HepG2 (cell line): ENCODE results near the gene PPCDC. TPM values are rescaled to one million over a fixed set of nuclear protein-coding genes. Genes with fewer than 3 reads are reported as not detected.

ENCODE experiments used
- EEA1 ChIP-seq: sonication (generic); formaldehyde crosslinking; IDR thresholded peaks from 2 replicates; pipeline ENCODE4 v1.5.1; 2020; ENCODE audit warnings: mild to moderate bottlenecking, missing genetic modification reagents, borderline replicate concordance
- GATAD2A ChIP-seq: IDR thresholded peaks from 2 replicates; pipeline ENCODE4 v1.6.1; 2016
- JUNB ChIP-seq: sonication (generic); formaldehyde crosslinking; IDR thresholded peaks from 2 replicates; pipeline ENCODE4 v1.8.0; 2022; ENCODE audit warnings: missing genetic modification reagents, mild to moderate bottlenecking, borderline replicate concordance
- MLLT10 ChIP-seq: sonication (generic); formaldehyde crosslinking; IDR thresholded peaks from 2 replicates; pipeline ENCODE4 v1.4.0; 2020; ENCODE audit warnings: missing genetic modification reagents
- NCOA5 ChIP-seq: sonication (generic); formaldehyde crosslinking; IDR thresholded peaks from 2 replicates; pipeline ENCODE4 v1.4.0; 2020; ENCODE audit warnings: missing genetic modification reagents
- NFE2 ChIP-seq: sonication (generic); formaldehyde crosslinking; IDR thresholded peaks from 2 replicates; pipeline ENCODE4 v1.4.0; 2020; ENCODE audit warnings: missing genetic modification reagents
- REXO4 ChIP-seq: sonication (generic); formaldehyde crosslinking; IDR thresholded peaks from 2 replicates; pipeline ENCODE4 v1.8.0; 2022; ENCODE audit warnings: missing genetic modification reagents, mild to moderate bottlenecking, borderline replicate concordance
- SRSF9 ChIP-seq: fragments of 200-400 bp; formaldehyde crosslinking; IDR thresholded peaks from 2 replicates; pipeline ENCODE4 v1.6.1; 2018; ENCODE audit warnings: borderline replicate concordance, mild to moderate bottlenecking, low read depth, low read length; ENCODE audit not compliant: insufficient read depth, poor library complexity, severe bottlenecking
- ZNF598 ChIP-seq: sonication (generic); formaldehyde crosslinking; IDR thresholded peaks from 2 replicates; pipeline ENCODE4 v1.5.1; 2020; ENCODE audit warnings: mild to moderate bottlenecking, missing genetic modification reagents, borderline replicate concordance
- polyA plus RNA-seq, 8 experiments: library from polyadenylated mRNA; depleted of rRNA in 3 of 8; stranded (reverse) in 7 of 8; unstranded in 1 of 8; fragments of >200 nt; fragmentation: Illumina TruSeq in 4 of 8; extraction: Trizol in 4 of 8; gene quantifications; 2 replicates each; pipeline versions ENCODE4 v1.2.1 to v1.2.3, GENCODE V29; 2011 to 2016; ENCODE audit warnings: low read depth in 4 of 8, missing spikeins in 1 of 8, mixed read lengths in 1 of 8; ENCODE audit not compliant: insufficient read depth in 1 of 8
- total RNA-seq, 5 experiments: library from RNA; depleted of rRNA; stranded (reverse); fragments of >200 nt; fragmentation: Illumina TruSeq; extraction: Trizol; gene quantifications; 2 replicates each; pipeline ENCODE4 v1.2.3, GENCODE V29; 2016; ENCODE audit warnings: low read depth in 1 of 5
- TF ChIP-seq, protein P1 (sequence below): IDR thresholded peaks from 2 replicates; pipeline ENCODE4 v1.6.1; 2016
- TF ChIP-seq, protein P2 (sequence below): sonication (generic); formaldehyde crosslinking; IDR thresholded peaks from 2 replicates; pipeline ENCODE4 v1.5.0; 2020; ENCODE audit warnings: mild to moderate bottlenecking, missing genetic modification reagents, borderline replicate concordance
- TF ChIP-seq, protein P3 (sequence below): sonication (generic); formaldehyde crosslinking; IDR thresholded peaks from 2 replicates; pipeline ENCODE4 v1.4.0; 2020; ENCODE audit warnings: mild to moderate bottlenecking, missing genetic modification reagents
- TF ChIP-seq, protein P4 (sequence below): IDR thresholded peaks from 2 replicates; pipeline ENCODE4 v1.4.0; 2020; ENCODE audit warnings: mild to moderate bottlenecking, missing genetic modification reagents
- TF ChIP-seq, protein P5 (sequence below): sonication (generic); formaldehyde crosslinking; IDR thresholded peaks from 2 replicates; pipeline ENCODE4 v1.9.0; 2021; ENCODE audit warnings: missing genetic modification reagents, mild to moderate bottlenecking, borderline replicate concordance
- TF ChIP-seq, protein P6 (sequence below): sonication (generic); formaldehyde crosslinking; IDR thresholded peaks from 2 replicates; pipeline ENCODE4 v1.8.0; 2022; ENCODE audit warnings: mild to moderate bottlenecking, missing genetic modification reagents
- TF ChIP-seq, protein P7 (sequence below): sonication (generic); formaldehyde crosslinking; IDR thresholded peaks from 2 replicates; pipeline ENCODE4 v1.4.0; 2020; ENCODE audit warnings: missing genetic modification reagents

The PPCDC gene
- total and polyA plus RNA-seq, 2 of the 13 experiments (the other 11 are each of a cell fraction or from before 2014, with no cell fraction given) = 12.3 to 12.8 TPM

DNA sequence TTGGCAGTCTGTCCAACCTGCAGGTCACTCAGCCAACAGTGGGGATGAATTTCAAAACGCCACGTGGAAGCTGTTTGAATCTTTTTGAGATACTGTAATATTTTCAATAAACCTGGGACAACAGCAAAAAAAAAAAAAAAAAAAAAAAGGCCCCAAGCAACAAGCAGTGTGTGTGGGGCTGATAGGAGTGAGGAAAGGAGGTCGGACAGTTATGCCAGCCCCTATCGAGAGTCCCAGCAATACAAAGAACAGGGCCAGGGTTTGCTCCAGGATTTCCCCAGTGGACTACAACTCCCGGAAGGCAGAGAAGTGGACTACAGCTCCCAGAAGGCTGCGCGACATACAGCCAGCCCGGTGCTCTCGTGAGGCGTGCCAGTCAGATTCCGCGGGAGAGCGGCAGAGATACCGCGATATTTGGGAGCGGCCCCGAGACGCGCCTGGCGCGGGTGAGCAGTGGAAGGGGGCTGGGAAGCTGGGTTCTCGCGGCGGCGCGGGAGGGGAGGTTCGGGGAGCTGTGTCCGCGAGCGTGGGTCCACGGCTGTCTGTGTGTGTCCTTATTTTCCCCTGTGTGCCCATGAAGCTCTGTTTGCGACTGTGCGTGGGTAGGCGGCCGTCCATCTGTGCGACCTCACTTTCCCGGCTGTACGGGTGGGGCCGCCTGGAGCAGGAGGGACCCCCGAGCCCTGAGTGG, at the start of gene PPCDC (continued):
- TF ChIP-seq, protein P1, sequence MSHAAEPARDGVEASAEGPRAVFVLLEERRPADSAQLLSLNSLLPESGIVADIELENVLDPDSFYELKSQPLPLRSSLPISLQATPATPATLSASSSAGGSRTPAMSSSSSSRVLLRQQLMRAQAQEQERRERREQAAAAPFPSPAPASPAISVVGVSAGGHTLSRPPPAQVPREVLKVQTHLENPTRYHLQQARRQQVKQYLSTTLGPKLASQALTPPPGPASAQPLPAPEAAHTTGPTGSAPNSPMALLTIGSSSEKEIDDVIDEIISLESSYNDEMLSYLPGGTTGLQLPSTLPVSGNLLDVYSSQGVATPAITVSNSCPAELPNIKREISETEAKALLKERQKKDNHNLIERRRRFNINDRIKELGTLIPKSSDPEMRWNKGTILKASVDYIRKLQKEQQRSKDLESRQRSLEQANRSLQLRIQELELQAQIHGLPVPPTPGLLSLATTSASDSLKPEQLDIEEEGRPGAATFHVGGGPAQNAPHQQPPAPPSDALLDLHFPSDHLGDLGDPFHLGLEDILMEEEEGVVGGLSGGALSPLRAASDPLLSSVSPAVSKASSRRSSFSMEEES (CRISPR knock-in tag) = peak; percentile 70; the same call in 1 of the 2 replicates
- TF ChIP-seq NCOA5 (CRISPR knock-in tag) (no peak), ZNF598 (CRISPR knock-in tag) (peak; percentile 64; the same call in 1 of the 2 replicates), JUNB (CRISPR knock-in tag) (no peak), EEA1 (CRISPR knock-in tag) (no peak), GATAD2A (CRISPR knock-in tag) (peak; percentile 30; the same call in 1 of the 2 replicates), REXO4 (CRISPR knock-in tag) (no peak), SRSF9 (no peak), NFE2 (CRISPR knock-in tag) (no peak), MLLT10 (CRISPR knock-in tag) (no peak)
- TF ChIP-seq, protein P2, sequence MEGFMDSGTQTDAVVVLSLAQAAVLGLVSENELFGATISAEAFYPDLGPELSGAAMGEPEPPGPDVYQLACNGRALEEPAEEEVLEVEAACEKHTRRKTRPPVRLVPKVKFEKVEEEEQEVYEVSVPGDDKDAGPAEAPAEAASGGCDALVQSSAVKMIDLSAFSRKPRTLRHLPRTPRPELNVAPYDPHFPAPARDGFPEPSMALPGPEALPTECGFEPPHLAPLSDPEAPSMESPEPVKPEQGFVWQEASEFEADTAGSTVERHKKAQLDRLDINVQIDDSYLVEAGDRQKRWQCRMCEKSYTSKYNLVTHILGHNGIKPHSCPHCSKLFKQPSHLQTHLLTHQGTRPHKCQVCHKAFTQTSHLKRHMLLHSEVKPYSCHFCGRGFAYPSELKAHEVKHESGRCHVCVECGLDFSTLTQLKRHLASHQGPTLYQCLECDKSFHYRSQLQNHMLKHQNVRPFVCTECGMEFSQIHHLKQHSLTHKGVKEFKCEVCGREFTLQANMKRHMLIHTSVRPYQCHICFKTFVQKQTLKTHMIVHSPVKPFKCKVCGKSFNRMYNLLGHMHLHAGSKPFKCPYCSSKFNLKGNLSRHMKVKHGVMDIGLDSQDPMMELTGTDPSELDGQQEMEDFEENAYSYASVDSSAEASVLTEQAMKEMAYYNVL (CRISPR knock-in tag) = no peak
- TF ChIP-seq, protein P3, sequence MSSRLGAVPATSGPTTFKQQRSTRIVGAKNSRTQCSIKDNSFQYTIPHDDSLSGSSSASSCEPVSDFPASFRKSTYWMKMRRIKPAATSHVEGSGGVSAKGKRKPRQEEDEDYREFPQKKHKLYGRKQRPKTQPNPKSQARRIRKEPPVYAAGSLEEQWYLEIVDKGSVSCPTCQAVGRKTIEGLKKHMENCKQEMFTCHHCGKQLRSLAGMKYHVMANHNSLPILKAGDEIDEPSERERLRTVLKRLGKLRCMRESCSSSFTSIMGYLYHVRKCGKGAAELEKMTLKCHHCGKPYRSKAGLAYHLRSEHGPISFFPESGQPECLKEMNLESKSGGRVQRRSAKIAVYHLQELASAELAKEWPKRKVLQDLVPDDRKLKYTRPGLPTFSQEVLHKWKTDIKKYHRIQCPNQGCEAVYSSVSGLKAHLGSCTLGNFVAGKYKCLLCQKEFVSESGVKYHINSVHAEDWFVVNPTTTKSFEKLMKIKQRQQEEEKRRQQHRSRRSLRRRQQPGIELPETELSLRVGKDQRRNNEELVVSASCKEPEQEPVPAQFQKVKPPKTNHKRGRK = no peak
- TF ChIP-seq, protein P4, sequence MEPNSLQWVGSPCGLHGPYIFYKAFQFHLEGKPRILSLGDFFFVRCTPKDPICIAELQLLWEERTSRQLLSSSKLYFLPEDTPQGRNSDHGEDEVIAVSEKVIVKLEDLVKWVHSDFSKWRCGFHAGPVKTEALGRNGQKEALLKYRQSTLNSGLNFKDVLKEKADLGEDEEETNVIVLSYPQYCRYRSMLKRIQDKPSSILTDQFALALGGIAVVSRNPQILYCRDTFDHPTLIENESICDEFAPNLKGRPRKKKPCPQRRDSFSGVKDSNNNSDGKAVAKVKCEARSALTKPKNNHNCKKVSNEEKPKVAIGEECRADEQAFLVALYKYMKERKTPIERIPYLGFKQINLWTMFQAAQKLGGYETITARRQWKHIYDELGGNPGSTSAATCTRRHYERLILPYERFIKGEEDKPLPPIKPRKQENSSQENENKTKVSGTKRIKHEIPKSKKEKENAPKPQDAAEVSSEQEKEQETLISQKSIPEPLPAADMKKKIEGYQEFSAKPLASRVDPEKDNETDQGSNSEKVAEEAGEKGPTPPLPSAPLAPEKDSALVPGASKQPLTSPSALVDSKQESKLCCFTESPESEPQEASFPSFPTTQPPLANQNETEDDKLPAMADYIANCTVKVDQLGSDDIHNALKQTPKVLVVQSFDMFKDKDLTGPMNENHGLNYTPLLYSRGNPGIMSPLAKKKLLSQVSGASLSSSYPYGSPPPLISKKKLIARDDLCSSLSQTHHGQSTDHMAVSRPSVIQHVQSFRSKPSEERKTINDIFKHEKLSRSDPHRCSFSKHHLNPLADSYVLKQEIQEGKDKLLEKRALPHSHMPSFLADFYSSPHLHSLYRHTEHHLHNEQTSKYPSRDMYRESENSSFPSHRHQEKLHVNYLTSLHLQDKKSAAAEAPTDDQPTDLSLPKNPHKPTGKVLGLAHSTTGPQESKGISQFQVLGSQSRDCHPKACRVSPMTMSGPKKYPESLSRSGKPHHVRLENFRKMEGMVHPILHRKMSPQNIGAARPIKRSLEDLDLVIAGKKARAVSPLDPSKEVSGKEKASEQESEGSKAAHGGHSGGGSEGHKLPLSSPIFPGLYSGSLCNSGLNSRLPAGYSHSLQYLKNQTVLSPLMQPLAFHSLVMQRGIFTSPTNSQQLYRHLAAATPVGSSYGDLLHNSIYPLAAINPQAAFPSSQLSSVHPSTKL (CRISPR knock-in tag) = peak; percentile 38; the same call in 1 of the 2 replicates
- TF ChIP-seq, protein P5, sequence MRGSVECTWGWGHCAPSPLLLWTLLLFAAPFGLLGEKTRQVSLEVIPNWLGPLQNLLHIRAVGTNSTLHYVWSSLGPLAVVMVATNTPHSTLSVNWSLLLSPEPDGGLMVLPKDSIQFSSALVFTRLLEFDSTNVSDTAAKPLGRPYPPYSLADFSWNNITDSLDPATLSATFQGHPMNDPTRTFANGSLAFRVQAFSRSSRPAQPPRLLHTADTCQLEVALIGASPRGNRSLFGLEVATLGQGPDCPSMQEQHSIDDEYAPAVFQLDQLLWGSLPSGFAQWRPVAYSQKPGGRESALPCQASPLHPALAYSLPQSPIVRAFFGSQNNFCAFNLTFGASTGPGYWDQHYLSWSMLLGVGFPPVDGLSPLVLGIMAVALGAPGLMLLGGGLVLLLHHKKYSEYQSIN (CRISPR knock-in tag) = no peak
- TF ChIP-seq, protein P6, sequence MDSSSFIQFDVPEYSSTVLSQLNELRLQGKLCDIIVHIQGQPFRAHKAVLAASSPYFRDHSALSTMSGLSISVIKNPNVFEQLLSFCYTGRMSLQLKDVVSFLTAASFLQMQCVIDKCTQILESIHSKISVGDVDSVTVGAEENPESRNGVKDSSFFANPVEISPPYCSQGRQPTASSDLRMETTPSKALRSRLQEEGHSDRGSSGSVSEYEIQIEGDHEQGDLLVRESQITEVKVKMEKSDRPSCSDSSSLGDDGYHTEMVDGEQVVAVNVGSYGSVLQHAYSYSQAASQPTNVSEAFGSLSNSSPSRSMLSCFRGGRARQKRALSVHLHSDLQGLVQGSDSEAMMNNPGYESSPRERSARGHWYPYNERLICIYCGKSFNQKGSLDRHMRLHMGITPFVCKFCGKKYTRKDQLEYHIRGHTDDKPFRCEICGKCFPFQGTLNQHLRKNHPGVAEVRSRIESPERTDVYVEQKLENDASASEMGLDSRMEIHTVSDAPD = 0 out of 2 replicates have a peak, but pooled peaks have one; percentile 53
- TF ChIP-seq, protein P7, sequence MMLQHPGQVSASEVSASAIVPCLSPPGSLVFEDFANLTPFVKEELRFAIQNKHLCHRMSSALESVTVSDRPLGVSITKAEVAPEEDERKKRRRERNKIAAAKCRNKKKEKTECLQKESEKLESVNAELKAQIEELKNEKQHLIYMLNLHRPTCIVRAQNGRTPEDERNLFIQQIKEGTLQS (CRISPR knock-in tag) = no peak
